Jurkat, Clone E6-1 (cell line): ENCODE measurements around the gene PTTG1IP.
"Not testable (repeated sequence)": the region's sequence is repeated elsewhere in the genome, so short reads cannot be mapped to it uniquely, and the experiment has no call there.

Experiments
- DNase-seq: peaks from one replicate; pipeline ENCODE4 v3.0.0-alpha.2; 2011; ENCODE audit warnings: low read depth, low spot score
- H3K4me3 ChIP-seq: 2 replicates; pipeline ENCODE4 v1.5.1; 2011; ENCODE audit warnings: mild to moderate bottlenecking, low read length, control low read depth, moderate library complexity

PTTG1IP gene

GRCh38 chr21:44887807-44888580 is 14.5 kb upstream of the PTTG1IP start:
- DNase-seq, result no peak
- H3K4me3 ChIP-seq, result no peak overlapping the region

GRCh38 chr21:44887126-44887806 is 13.8 kb upstream of the PTTG1IP start:
- no peak overlapping the region for H3K4me3 ChIP-seq
- DNase-seq, result no peak

- DNase-seq, result no peak
- H3K4me3 ChIP-seq, result no peak overlapping the region
Measured at GRCh38 chr21:44886113-44887075, 12.9 kb upstream of the PTTG1IP start.

GRCh38 chr21:44885615-44886014 is 12.1 kb upstream of the PTTG1IP start:
- no peak overlapping the region for H3K4me3 ChIP-seq
- DNase-seq, result no peak

GRCh38 chr21:44884097-44884496 is 10.6 kb upstream of the PTTG1IP start:
- no peak for DNase-seq
- H3K4me3 ChIP-seq, result no peak overlapping the region

- no peak overlapping the region for H3K4me3 ChIP-seq
- no peak for DNase-seq
Measured at GRCh38 chr21:44883250-44883649, 9.8 kb upstream of the PTTG1IP start.

GRCh38 chr21:44881198-44881872 is 7.8 kb upstream of the PTTG1IP start:
- DNase-seq, result no peak
- peak overlapping the region; percentile 13; the same call in 1 of the 2 replicates for H3K4me3 ChIP-seq

- H3K4me3 ChIP-seq, result peak overlapping the region; percentile 13
- peak; percentile 74 for DNase-seq
Measured at GRCh38 chr21:44880405-44881197, 7.1 kb upstream of the PTTG1IP start.

GRCh38 chr21:44879238-44879637 is 5.7 kb upstream of the PTTG1IP start:
- DNase-seq, result not testable (repeated sequence)

GRCh38 chr21:44878053-44878982 is 4.8 kb upstream of the PTTG1IP start:
- DNase-seq, result no peak
- no peak overlapping the region for H3K4me3 ChIP-seq

More at GRCh38 chr21:44879238-44879637, 5.7 kb upstream of the PTTG1IP start:
- H3K4me3 ChIP-seq, result not testable (repeated sequence)

GRCh38 chr21:44876849-44877575 is 3.5 kb upstream of the PTTG1IP start:
- no peak overlapping the region for H3K4me3 ChIP-seq
- DNase-seq, result no peak

- H3K4me3 ChIP-seq, result peak overlapping the region; percentile 69
- DNase-seq, result peak; percentile 66
Measured at GRCh38 chr21:44875316-44875700, 1.8 kb upstream of the PTTG1IP start.

- no peak for DNase-seq
- H3K4me3 ChIP-seq, result peak overlapping the region; percentile 69
Measured at GRCh38 chr21:44874497-44875315, 1.2 kb upstream of the PTTG1IP start.

GRCh38 chr21:44874240-44874496 is 678 bp upstream of the PTTG1IP start:
- peak overlapping the region; percentile 69 for H3K4me3 ChIP-seq
- no peak for DNase-seq

GRCh38 chr21:44872649-44873355 is 688 bp downstream of the PTTG1IP start:
- DNase-seq, result no peak
- H3K4me3 ChIP-seq, result peak overlapping the region; percentile 84

- no peak for DNase-seq
- H3K4me3 ChIP-seq, result peak overlapping the region; percentile 84
Measured at GRCh38 chr21:44872323-44872648, 1.2 kb downstream of the PTTG1IP start.
